ENCODE measurements around the gene RASGEF1B. TPM values are rescaled to one million over a fixed set of nuclear protein-coding genes. Genes with fewer than 3 reads are reported as not detected.

The RASGEF1B gene
- total and polyA plus RNA-seq, 8 donors: 5.4 to 56.8 (median 9.4) TPM

GRCh38 chr4:81398379-81398778, 73.3 kb downstream of the RASGEF1B start:
- intact Hi-C loops (cut with DNase I; ENCODE audit: low total_unique reads): no loop called here
- Histone ChIP-seq H3K9me3 (no peaks in the 10 kb centered on the region), H3K27me3 (no peaks in the 10 kb centered on the region), H3K4me3 (no peak overlapping the region), H3K4me1 (no peaks in the 10 kb centered on the region), H3K36me3 (no peaks in the 10 kb centered on the region), H3K27ac (no peak overlapping the region)
- WGBS, 5 donors: 86 to 95% (median 92%) methylated on average over 4 of the region's 4 CpGs
- TF ChIP-seq POLR2A (IDR thresholded peaks at IDR 0.05) (no peak), POLR2AphosphoS5 (IDR thresholded peaks at IDR 0.05) (no peak), EP300 (IDR thresholded peaks at IDR 0.05) (no peak), CTCF (IDR thresholded peaks at IDR 0.05) (no peak)
- DNase-seq: no peak

- H3K36me3 ChIP-seq: no peaks in the 10 kb centered on the region
- intact Hi-C loops (cut with DNase I; ENCODE audit: low total_unique reads): no loop called here
- no peak overlapping the region for H3K27ac ChIP-seq
- TF ChIP-seq POLR2AphosphoS5 (IDR thresholded peaks at IDR 0.05): no peak
- DNase-seq: no peak
- WGBS, 5 donors: 50 to 69% (median 63%) methylated on average over 3 of the region's 3 CpGs
- no peaks in the 10 kb centered on the region for H3K4me1 ChIP-seq
- no peaks in the 10 kb centered on the region for H3K9me3 ChIP-seq
- H3K27me3 ChIP-seq: no peaks in the 10 kb centered on the region
- no peak overlapping the region for H3K4me3 ChIP-seq
These were observed 74.1 kb downstream of the RASGEF1B start for GRCh38 chr4:81397635-81398034.

- Histone ChIP-seq H3K36me3 (no peaks in the 10 kb centered on the region), H3K4me1 (no peaks in the 10 kb centered on the region), H3K4me3 (no peak overlapping the region), H3K27me3 (no peaks in the 10 kb centered on the region), H3K27ac (no peak overlapping the region), H3K9me3 (no peaks in the 10 kb centered on the region)
- 80 to 96% (median 86%) methylated on average over 3 of the region's 3 CpGs for WGBS, 5 donors
- DNase-seq: no peak
- intact Hi-C loops (cut with DNase I; ENCODE audit: low total_unique reads): no loop called here
- TF ChIP-seq EP300 (IDR thresholded peaks at IDR 0.05): no peak
- no peak for TF ChIP-seq CTCF (IDR thresholded peaks at IDR 0.05)
- TF ChIP-seq POLR2A (IDR thresholded peaks at IDR 0.05): no peak
- no peak for TF ChIP-seq POLR2AphosphoS5 (IDR thresholded peaks at IDR 0.05)
These were observed 76.5 kb downstream of the RASGEF1B start for GRCh38 chr4:81395239-81395638.

- no peak overlapping the region for H3K4me3 ChIP-seq
- 66 to 82% (median 77%) methylated on average over 3 of the region's 3 CpGs for WGBS, 5 donors
- no peak for DNase-seq
- no peak for TF ChIP-seq CTCF (IDR thresholded peaks at IDR 0.05)
- TF ChIP-seq POLR2A (IDR thresholded peaks at IDR 0.05): no peak
- TF ChIP-seq EP300 (IDR thresholded peaks at IDR 0.05): no peak
- TF ChIP-seq POLR2AphosphoS5 (IDR thresholded peaks at IDR 0.05): no peak
- no peaks in the 10 kb centered on the region for H3K36me3 ChIP-seq
- no peaks in the 10 kb centered on the region for H3K9me3 ChIP-seq
- H3K27me3 ChIP-seq: no peaks in the 10 kb centered on the region
- intact Hi-C loops (cut with DNase I; ENCODE audit: low total_unique reads): no loop called here
- no peak overlapping the region for H3K27ac ChIP-seq
- no peaks in the 10 kb centered on the region for H3K4me1 ChIP-seq
These were observed 79.5 kb downstream of the RASGEF1B start for GRCh38 chr4:81392164-81392563.

GRCh38 chr4:81389720-81390119, 82.0 kb downstream of the RASGEF1B start:
- 91 to 100% (median 95%) methylated on average over 2 of the region's 2 CpGs for WGBS, 5 donors
- Histone ChIP-seq H3K36me3 (no peaks in the 10 kb centered on the region), H3K4me3 (no peak overlapping the region), H3K27me3 (no peaks in the 10 kb centered on the region), H3K4me1 (no peaks in the 10 kb centered on the region), H3K9me3 (no peaks in the 10 kb centered on the region), H3K27ac (no peak overlapping the region)
- intact Hi-C loops (cut with DNase I; ENCODE audit: low total_unique reads): no loop called here
- TF ChIP-seq CTCF (IDR thresholded peaks at IDR 0.05) (no peak), EP300 (IDR thresholded peaks at IDR 0.05) (no peak), POLR2AphosphoS5 (IDR thresholded peaks at IDR 0.05) (no peak), POLR2A (IDR thresholded peaks at IDR 0.05) (no peak)
- DNase-seq: no peak
